ENCODE results near the gene FOXA3.

Gene FOXA3

DNA sequence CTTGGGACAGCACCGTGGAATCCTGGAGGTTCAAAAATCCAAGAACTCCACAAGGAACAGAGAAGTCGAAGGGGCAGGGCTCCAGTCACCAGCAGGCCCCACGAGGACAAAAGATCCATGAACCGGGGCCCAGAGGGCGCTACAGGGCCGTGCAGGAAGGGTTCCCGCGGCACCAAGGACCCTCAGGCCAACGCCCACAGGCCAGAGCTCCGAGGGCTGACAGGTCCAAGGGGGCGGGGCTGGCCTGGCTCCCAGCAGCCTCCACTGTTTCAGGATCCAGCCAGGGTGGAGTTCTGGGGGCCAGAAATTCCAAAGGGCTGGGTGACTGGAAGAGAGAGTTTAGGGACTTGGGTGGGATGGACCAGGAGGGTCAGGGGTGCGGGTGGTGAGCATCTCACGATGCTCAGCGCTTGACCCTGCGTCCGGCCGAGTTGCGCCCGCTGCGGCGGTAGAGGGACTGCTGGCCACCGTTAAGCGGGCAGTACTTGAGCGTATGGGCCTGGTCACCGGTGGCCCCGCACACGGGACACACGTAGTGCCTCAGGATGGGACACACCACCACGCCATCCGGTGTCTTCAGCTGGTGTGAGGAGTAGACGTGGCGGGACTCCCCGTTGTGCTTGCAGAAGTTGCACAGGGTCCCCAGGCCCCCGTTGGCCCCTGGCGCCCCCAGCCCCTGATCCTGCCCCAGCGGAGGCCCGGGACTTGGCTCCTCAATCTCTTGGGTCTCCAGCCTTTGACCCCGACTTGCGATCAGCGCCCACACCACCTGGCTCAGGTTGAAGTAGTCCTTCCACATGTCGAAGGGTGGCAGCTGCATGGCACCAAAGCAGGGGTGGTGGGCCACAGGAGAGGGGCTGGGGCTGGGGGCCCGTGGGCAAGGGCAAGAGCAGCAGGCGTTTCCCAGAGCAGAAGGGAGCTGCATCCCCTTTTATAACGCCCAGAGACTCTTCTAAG, 50.0 kb downstream of the FOXA3 start, which contains the start of gene NANOS2:
Gene NANOS2, minus strand, starts transcription at position 905 of the 957 bp plus-strand sequence. Its CDS starts 85 bp downstream, at position 820.
- peak; percentile 85 for DNase-seq
- no peaks in the 10 kb centered on the region for H3K27me3 ChIP-seq (ENCODE audit: insufficient read depth, low read depth, severe bottlenecking)
- no peaks in the 10 kb centered on the region for H3K9me3 ChIP-seq (ENCODE audit: severe bottlenecking)
- no peaks in the 10 kb centered on the region for H3K36me3 ChIP-seq
- no peak within 1 kb of the TSS for H3K4me3 ChIP-seq (ENCODE audit: low read depth, low read length)
- TF ChIP-seq, protein P1, sequence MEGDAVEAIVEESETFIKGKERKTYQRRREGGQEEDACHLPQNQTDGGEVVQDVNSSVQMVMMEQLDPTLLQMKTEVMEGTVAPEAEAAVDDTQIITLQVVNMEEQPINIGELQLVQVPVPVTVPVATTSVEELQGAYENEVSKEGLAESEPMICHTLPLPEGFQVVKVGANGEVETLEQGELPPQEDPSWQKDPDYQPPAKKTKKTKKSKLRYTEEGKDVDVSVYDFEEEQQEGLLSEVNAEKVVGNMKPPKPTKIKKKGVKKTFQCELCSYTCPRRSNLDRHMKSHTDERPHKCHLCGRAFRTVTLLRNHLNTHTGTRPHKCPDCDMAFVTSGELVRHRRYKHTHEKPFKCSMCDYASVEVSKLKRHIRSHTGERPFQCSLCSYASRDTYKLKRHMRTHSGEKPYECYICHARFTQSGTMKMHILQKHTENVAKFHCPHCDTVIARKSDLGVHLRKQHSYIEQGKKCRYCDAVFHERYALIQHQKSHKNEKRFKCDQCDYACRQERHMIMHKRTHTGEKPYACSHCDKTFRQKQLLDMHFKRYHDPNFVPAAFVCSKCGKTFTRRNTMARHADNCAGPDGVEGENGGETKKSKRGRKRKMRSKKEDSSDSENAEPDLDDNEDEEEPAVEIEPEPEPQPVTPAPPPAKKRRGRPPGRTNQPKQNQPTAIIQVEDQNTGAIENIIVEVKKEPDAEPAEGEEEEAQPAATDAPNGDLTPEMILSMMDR (IDR thresholded peaks at IDR 0.05; ENCODE audit: low read depth, low read length): peak; percentile 73
- H3K27ac ChIP-seq: no peak within 1 kb of the TSS

DNA sequence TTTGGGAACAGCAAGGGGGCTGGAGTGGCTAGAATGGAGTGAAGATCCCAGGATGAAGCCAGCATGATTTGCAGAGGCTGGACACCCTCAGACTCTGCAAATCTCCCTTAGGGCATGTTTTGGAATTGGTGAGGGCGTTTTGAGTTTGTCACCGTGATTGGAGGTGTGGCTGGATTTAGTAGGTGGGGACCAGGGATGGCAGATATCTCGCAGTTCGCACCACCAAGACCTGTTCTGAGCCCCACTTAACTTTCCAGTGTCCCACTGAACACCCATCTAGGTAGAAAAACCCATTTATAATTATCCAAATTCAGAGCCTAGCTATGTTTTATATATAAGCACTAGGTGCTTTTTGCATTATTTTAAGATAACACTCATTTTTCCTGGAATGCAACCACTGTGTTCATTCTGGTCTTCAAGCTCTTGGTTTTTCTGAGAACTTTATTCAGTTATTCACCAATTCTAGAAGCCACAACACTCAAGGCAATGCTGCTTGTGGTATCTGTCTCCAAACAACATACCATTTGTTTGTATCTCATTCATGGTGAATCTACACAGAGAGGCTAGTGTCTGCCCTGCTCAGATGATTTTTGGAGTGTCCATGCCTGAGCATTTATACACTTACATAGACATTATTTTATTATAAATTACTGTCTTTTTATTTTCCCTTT, 53.4 kb downstream of the FOXA3 start:
- TF ChIP-seq, protein P1 (IDR thresholded peaks at IDR 0.05; ENCODE audit: low read depth, low read length): no peak
- no peak overlapping the region for H3K4me3 ChIP-seq (ENCODE audit: low read depth, low read length)
- DNase-seq: no peak
- H3K36me3 ChIP-seq: no peaks in the 10 kb centered on the region
- no peaks in the 10 kb centered on the region for H3K27me3 ChIP-seq (ENCODE audit: insufficient read depth, low read depth, severe bottlenecking)
- no peaks in the 10 kb centered on the region for H3K9me3 ChIP-seq (ENCODE audit: severe bottlenecking)
- no peak overlapping the region for H3K27ac ChIP-seq

DNA sequence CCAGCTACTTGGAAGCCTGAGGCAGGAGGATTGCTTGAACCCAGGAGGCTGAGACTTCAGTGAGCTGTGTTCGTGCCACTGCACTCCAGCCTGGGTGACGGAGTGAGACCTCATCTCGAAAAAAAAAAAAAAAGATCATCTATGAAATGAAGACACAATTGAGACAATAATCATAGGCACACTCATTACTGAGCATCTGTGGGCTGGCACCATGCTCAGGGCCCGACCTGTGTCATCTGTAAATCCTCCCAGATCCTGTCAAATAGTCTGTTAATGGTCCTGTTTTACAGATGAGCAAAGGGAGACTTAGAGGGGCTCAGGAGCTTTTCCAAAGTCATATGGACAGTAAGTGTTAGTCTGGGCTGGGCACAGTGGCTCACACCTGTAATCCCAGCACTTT, 54.6 kb downstream of the FOXA3 start:
- DNase-seq: no peak
- Histone ChIP-seq H3K36me3 (no peaks in the 10 kb centered on the region), H3K27ac (no peak overlapping the region), H3K4me3 (ENCODE audit: low read depth, low read length) (no peak overlapping the region), H3K9me3 (ENCODE audit: severe bottlenecking) (no peaks in the 10 kb centered on the region), H3K27me3 (ENCODE audit: insufficient read depth, low read depth, severe bottlenecking) (no peaks in the 10 kb centered on the region)
- TF ChIP-seq, protein P1 (IDR thresholded peaks at IDR 0.05; ENCODE audit: low read depth, low read length): no peak

DNA sequence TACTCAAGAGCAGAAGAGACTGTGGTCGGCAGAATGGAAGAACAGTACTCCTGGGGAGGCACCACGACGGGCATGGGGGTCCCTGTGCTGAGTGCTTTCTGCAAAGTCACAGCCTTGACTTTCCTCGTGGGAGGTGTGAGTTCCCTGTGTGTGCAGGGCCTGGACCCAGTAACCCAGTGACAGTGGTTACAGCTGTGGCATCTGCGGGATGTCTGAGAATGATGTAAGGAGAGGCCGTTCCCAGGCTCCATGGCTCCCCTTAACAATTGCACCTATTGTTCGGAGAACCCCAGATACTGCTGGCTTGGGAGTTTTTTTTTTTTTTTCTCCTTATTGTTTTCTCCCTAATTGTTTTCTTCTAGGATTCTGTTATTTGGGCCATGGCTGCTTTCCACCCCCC, 55.6 kb downstream of the FOXA3 start:
- no peak overlapping the region for H3K27ac ChIP-seq
- TF ChIP-seq, protein P1 (IDR thresholded peaks at IDR 0.05; ENCODE audit: low read depth, low read length): no peak
- no peak overlapping the region for H3K4me3 ChIP-seq (ENCODE audit: low read depth, low read length)
- no peak for DNase-seq
- H3K27me3 ChIP-seq (ENCODE audit: insufficient read depth, low read depth, severe bottlenecking): no peaks in the 10 kb centered on the region
- no peaks in the 10 kb centered on the region for H3K9me3 ChIP-seq (ENCODE audit: severe bottlenecking)
- no peaks in the 10 kb centered on the region for H3K36me3 ChIP-seq

DNA sequence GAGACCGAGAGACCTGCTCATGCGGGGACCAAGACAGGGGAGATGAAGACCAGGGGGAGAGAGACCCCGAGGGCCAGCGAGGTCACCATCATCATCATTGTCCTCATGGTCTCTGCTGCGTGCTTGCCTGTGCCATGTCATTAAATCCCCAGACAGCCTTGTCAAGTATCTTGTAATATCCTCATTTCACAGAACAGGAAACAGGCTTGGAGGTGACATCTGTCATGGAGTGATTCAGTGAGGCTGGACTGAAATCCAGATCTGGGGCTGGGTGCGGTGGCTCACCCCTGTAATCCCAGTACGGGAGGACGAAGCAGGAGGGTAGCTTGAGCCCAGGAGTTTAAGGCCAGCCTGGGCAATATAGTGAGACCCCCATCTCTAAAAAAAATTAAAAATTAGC, 56.3 kb downstream of the FOXA3 start:
- no peaks in the 10 kb centered on the region for H3K27me3 ChIP-seq (ENCODE audit: insufficient read depth, low read depth, severe bottlenecking)
- no peaks in the 10 kb centered on the region for H3K36me3 ChIP-seq
- DNase-seq: peak; percentile 35
- H3K9me3 ChIP-seq (ENCODE audit: severe bottlenecking): no peaks in the 10 kb centered on the region
- H3K27ac ChIP-seq: no peak overlapping the region
- H3K4me3 ChIP-seq (ENCODE audit: low read depth, low read length): no peak overlapping the region
- TF ChIP-seq, protein P1 (IDR thresholded peaks at IDR 0.05; ENCODE audit: low read depth, low read length): no peak
